Occipital lobe (tissue), 2 donors: ENCODE measurements around the gene ANKRD33B. TPM values are rescaled to one million over a fixed set of nuclear protein-coding genes. Genes with fewer than 3 reads are reported as not detected.
"Not testable (repeated sequence)": the region's sequence is repeated elsewhere in the genome, so short reads cannot be mapped to it uniquely, and the experiment has no call there.

Experiments used
- DNase-seq: peaks from one replicate; lab custom pipeline; 2025; lab: John Stamatoyannopoulos, UW
- total RNA-seq: library from RNA; depleted of rRNA; stranded (reverse); fragments of >200 nt; gene quantifications from one replicate; pipeline ENCODE4 v1.2.3, GENCODE V29; 2014

The ANKRD33B gene
- total RNA-seq, 1 donor from 2014 or later = 4.2 TPM

DNA sequence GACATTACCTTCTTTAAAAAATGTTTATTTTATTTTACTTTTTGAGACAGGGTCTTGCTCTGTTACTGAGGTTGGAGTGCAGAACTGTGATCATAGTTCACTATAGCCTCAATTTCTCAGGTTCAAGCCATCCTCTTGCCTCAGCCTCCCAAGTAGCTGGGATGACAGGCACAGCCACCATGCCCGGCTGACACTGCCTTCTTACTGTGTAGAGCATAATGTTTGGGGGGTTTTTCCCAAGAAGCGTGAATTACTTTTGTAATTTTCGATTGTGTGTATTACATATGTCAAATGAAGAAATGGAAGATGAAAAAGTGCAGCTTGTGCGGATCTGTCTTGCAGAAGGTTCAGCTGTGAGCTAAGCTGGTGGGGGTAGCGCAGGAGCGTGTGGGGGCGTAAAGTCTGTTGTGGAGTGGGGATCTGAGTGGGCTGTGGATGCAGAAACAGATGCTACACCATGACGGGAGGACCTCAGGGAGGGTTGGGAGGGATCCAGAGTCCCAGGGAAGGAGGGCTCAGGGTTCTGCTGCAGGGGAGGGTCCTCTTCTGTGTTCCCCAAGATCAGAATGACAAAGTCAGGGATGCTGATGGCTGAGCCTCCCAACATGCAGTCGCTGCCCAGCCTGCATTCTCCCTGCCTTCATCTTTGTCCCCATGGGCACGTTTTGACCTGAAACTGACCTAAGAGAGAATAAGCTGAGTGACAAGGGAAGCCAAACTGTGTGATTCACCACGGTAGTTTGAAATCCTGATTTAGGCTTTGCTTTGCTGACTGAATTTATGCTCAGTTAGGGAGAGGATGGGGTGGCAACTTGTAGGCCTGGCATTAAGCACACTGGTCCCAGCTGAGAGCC lies 6.8 kb upstream of the ANKRD33B start:
- DNase-seq = no peak

DNA sequence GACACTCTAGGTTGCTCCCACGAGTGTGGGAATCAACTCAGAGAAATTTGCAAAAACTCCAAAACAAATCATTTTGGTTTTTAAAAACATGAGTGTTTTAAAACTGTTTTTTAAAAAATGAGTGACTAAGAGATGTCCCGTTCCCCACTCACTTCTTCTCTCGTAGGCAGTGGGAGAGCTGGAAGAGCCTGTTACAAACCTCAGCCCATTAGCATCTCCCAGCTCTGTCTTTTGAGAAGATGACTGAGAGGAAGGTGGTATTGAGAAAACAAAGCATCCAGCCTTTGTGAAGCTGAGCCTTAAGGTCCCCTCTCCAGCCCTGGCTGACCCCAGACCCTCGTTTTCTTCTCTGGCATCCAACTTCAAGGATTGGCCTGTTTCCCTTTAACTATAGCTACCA lies 4.7 kb upstream of the ANKRD33B start:
- no peak for DNase-seq

DNA sequence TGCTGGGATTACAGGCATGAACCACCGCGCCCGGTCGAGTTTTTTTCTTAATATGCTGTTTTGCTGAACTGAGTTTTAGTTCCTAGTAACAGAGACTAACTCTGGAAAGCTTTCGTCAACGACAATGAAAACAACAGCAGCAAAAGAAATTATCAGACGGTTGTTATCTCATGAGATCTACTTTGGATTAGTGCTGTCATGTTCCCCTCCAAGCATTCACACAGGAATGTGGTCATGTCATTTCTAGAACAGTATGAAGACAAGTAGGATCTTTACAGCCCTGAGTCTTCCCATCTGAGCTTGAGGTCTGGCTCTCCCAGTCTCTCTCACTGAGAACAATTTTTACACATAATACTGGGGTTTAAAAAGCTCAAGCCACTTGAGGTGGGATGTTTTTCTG lies 4.0 kb upstream of the ANKRD33B start:
- no peak for DNase-seq

- DNase-seq = no peak
These were observed 1.4 kb upstream of the ANKRD33B start for GRCh38 chr5:10562201-10563109.

DNA sequence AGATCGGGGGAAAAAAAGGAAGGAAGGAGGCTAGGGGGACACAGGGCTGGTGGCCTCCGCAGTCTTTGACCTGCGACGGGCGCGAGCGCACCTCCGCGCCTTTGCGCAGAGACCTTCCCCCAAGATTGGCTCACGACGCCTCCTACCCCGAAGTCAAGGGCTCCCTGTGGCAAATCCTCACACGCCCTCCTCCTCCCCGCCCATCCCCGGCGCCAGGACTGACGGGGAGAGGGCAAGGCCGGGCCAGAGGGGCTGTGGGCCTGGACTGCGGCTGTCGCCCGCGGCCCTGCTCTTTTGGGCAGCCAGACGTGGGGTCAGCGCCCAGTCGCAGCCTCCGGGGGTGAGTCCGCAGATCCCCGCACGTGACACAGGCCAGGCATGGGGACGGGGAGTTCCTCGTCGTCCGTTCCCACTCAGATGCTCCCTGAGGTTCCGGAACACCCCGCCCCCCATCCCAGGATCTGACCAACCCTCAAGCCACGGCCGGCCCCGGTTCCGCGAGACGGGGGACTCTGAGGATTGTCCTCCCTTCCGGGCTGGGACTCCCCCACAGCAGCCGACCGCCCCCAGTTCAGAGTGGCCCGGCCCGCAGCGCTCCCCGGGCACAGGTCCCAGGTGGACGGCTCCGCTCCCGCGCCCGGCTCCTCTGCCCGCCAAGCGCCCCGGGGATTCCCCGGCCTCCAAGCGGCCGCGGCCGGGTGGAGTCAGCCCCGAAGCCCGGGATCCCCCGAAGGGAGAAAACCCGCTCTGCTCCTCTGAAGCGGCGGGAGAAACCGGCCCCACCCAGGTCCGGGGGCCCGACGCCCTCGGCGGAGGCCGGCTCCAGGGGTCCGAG lies 543 bp upstream of the ANKRD33B start:
- no peak for DNase-seq

DNA sequence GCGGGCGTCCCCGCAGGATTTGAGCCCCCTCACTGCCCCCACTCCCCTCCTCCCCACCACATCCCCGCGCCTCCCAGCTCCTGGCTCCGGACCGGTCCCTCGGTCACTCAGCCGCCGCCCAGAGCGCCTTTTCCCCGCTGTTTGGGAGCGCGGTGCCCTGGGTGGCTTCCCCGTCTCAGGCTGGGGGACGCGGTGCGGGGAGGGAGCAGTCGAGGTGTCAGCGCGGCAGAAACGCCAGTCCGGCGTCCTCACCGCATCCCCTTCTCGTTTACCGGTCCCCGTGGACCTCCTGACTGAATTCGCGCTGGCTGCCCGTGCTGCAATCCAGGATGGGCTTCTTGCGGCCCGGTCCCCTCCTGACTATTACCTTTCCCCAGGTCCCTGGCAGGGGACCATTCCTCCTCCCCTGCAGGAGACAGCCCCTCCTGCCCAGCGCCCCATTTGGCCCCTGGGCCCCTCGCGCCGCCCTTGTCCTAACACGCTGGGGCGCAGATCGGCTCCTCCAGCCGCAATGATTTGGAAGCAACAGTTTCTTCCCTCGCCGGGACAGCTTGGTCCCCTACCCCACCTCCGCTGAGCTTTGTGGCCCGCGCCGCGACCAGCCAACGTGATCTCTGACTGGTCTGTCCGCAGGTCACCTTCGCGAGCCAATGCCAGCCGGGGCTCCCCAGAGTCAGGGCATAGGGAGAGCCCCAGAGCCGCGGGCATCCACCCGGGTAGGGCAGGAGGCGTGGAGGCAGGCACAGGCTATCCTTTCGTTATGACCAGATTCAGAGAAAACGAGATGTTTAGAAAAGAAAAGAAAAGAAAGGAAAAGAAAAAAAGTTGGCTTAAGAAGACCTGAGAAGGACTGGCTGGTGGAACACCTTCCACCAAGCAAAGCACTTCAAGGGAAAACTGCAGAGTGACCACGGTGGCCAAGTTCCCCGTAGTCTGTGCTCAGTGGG lies 1.2 kb downstream of the ANKRD33B start:
- no peak for DNase-seq

- no peak for DNase-seq
These were observed 2.1 kb downstream of the ANKRD33B start for GRCh38 chr5:10565785-10566542.

GRCh38 chr5:10566543-10567068 lies 2.7 kb downstream of the ANKRD33B start:
- no peak for DNase-seq

DNA sequence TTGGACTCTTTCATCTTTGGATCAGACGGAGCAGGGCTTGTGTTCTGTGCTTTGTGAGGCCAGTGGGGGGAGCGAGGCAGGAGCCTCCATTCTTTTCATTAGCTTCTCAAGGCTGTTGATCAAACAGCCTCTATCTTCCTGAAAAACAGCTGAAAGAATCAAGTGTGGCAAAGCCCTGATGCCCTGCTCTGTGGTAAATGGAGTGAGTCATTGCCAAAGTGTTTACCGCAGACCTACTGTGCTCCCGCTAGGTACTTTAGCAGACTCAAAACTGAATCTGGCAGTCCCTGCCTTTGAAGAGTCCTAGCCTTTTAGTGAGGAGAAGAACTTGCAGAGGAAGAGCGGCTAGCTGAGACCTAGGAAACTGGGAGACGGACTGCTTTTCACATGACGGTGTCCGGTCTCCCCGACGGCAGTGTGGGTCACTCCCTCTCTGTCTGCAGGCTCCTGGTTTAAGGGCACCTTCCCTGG lies 3.3 kb downstream of the ANKRD33B start:
- no peak for DNase-seq

GRCh38 chr5:10567781-10568321 lies 4.0 kb downstream of the ANKRD33B start:
- DNase-seq = no peak

DNA sequence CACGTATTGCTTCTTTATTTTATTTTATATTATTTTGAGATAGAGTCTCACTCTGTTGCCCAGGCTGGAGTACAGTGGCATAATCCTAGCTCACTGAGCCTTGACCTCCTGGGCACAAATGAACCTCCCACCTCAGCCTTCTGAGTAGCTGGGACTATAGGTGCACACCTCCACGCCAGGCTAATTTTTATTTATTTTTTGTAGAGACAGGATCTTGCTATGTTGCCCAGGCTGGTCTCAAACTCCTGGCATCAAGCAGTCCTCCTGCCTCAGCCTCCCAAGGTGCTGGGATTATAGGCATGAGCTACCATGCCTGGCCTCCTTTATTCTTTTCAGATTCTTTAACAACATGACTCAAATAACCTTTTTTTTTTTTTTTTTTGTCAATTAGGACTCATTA lies 6.7 kb downstream of the ANKRD33B start:
- not testable (repeated sequence) for DNase-seq

- no peak for DNase-seq
These were observed 8.6 kb downstream of the ANKRD33B start for GRCh38 chr5:10572451-10572850.

GRCh38 chr5:10573487-10574145 lies 9.7 kb downstream of the ANKRD33B start:
- DNase-seq = no peak

GRCh38 chr5:10574879-10575278 lies 11.0 kb downstream of the ANKRD33B start:
- not testable (repeated sequence) for DNase-seq

DNA sequence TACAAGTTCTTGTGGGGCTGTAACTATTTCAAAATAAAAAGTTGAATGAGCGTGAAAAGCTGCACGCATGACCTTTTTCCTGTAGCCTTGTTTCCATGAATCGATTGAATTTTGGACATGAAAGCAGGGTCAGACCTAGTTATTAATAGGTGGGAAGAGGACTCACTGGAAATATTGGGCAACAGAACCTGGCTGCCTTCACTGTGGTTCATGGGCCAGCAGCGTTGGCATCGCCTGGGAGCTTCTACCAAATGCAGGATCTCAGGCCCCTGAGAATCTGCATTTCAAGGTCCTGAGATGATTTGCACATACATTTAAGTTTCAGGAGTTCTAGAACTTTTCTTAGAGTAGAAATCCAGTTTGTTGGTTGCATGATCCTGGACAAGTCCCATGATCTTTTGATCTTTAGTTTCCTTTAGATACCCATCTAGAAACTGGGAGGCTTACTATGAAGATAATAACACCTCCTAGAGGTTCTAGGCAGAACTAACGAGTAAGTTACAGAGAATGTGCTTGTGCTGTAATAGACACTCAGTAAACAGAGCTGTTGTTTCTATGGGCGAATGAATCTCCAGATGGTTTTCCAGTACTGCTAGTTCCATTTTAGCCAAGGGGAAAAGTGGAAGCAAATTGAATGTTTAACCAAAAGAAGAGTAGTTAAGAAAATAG lies 12.4 kb downstream of the ANKRD33B start:
- DNase-seq = no peak

DNA sequence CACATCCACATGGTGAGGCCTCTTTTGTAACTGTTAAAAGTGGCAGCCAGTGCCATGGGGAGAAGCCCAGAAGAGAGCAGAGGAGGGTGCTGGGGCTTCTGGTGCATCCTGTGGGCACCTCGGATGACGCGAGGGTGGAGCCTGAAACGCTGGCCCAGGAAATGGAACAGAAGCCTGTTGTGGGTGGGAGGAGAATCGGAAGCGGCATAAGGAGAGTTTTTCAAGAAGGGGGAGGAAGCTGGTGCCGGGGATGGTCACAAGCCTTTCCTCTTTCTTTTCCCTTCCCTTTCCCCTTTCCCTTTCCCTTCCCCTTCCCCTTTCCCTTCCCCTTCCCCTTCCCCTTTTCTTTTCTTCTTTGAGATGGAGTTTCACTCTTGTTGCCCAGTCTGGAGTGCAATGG lies 12.9 kb downstream of the ANKRD33B start:
- no peak for DNase-seq

GRCh38 chr5:10577371-10578292 lies 13.8 kb downstream of the ANKRD33B start:
- DNase-seq = no peak
